ENCODE results near the gene PKHD1. TPM values are rescaled to one million over a fixed set of nuclear protein-coding genes. Genes with fewer than 3 reads are reported as not detected.

PKHD1 gene
- total RNA-seq, 1 experiment from 2014 or later = 0.09 TPM

DNA sequence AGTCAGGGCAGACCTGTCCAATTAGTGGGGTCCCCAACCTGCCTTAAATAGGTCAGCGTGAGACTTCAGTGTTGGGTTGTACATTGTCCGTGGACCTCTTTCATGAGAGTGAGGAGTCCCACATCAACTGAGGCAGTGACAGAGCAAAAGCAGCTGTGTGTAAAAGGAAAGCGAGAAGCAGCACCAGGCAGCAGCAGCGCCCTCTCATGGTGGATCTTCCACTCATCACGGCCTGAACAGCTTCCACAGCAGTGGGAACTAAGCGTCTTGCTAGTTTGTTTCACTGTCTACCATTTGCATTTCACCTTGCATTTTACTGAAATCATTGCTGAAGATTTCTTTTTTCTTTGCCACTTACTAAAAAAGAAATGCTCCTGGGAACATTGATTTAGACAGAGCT, 333.8 kb downstream of the PKHD1 start:
- H3K4me2 ChIP-seq (ENCODE audit: insufficient read depth, insufficient read length, low read length) = no peak overlapping the region
- Mint-ChIP-seq H3K27me3 (ENCODE audit: low read depth) (no peaks in the 10 kb centered on the region), H3K36me3 (ENCODE audit: insufficient read depth in 1 of 3, low read depth in 3 of 3) (no peaks in the 10 kb centered on the region; a peak in 1 of 7 replicates)

More for the DNA sequence above, 333.8 kb downstream of the PKHD1 start:
- Histone ChIP-seq H4K20me1 (ENCODE audit: control insufficient read depth, insufficient read depth, insufficient read length) (no peaks in the 10 kb centered on the region), H3K56ac (ENCODE audit: insufficient read length, low read depth, low read length) (no peak overlapping the region), H3K4ac (ENCODE audit: low read depth, low read length) (no peak overlapping the region), H3K23me2 (ENCODE audit: insufficient read length, low read depth, low read length, poor library complexity, severe bottlenecking) (no peaks in the 10 kb centered on the region), H2AFZ (ENCODE audit: low read length) (no peak overlapping the region), H3T11ph (ENCODE audit: low read length) (no peak overlapping the region), H4K8ac (replicated peaks; ENCODE audit: insufficient read length, low read depth, low read length) (no peak overlapping the region), H3K23ac (ENCODE audit: insufficient read length, low read depth, low read length) (no peak overlapping the region), H2BK120ac (ENCODE audit: low read depth, low read length, poor library complexity, severe bottlenecking) (no peak overlapping the region), H3K79me1 (ENCODE audit: insufficient read depth, low read depth, low read length, poor library complexity, severe bottlenecking) (no peaks in the 10 kb centered on the region), H3K4me1 (ENCODE audit: insufficient read depth, low read length) (no peaks in the 10 kb centered on the region), H3K9me3 (ENCODE audit: control insufficient read depth, low read depth, low read length) (no peaks in the 10 kb centered on the region), H2BK15ac (ENCODE audit: low read depth, low read length) (no peak overlapping the region), H2BK20ac (ENCODE audit: low read depth, low read length, poor library complexity, severe bottlenecking) (no peak overlapping the region), H3K18ac (ENCODE audit: insufficient read length, low read depth, low read length) (no peak overlapping the region), H3K14ac (ENCODE audit: insufficient read depth, low read length) (no peak overlapping the region), H3K9ac (ENCODE audit: extremely low read depth, insufficient read length, low read length) (no peak overlapping the region), H3K27ac (ENCODE audit: insufficient read length, low read depth, low read length) (no peak overlapping the region), H4K5ac (ENCODE audit: insufficient read length, low read depth, low read length) (no peak overlapping the region), H3K79me2 (ENCODE audit: insufficient read depth, low read length) (no peaks in the 10 kb centered on the region), H4K91ac (ENCODE audit: insufficient read length, low read depth, low read length) (no peak overlapping the region), H2BK5ac (ENCODE audit: insufficient read length, low read length) (no peak overlapping the region), H2AK5ac (ENCODE audit: insufficient read length, low read length) (no peak overlapping the region), H2BK12ac (ENCODE audit: insufficient read length, low read depth, low read length) (no peak overlapping the region), H3K27me3 (ENCODE audit: insufficient read depth, low read length) (no peaks in the 10 kb centered on the region)
- WGBS (ENCODE audit: extremely low coverage, insufficient read length, low lambda C conversion rate) = no CpG with 5 or more reads among the region's 6 CpGs
- H3K4me3 Mint-ChIP-seq = no peak overlapping the region
- H3K27ac Mint-ChIP-seq = no peak overlapping the region
- H3K9me3 Mint-ChIP-seq = no peaks in the 10 kb centered on the region; a peak in 1 of 5 replicates
- DNase-seq = peak; percentile 76
- TF ChIP-seq, protein P1, sequence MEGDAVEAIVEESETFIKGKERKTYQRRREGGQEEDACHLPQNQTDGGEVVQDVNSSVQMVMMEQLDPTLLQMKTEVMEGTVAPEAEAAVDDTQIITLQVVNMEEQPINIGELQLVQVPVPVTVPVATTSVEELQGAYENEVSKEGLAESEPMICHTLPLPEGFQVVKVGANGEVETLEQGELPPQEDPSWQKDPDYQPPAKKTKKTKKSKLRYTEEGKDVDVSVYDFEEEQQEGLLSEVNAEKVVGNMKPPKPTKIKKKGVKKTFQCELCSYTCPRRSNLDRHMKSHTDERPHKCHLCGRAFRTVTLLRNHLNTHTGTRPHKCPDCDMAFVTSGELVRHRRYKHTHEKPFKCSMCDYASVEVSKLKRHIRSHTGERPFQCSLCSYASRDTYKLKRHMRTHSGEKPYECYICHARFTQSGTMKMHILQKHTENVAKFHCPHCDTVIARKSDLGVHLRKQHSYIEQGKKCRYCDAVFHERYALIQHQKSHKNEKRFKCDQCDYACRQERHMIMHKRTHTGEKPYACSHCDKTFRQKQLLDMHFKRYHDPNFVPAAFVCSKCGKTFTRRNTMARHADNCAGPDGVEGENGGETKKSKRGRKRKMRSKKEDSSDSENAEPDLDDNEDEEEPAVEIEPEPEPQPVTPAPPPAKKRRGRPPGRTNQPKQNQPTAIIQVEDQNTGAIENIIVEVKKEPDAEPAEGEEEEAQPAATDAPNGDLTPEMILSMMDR (conservative IDR thresholded peaks at IDR 0.05) = peak; percentile 91
- H3K4me1 Mint-ChIP-seq = no peaks in the 10 kb centered on the region
